Measurements from ENCODE around the gene PALMD. TPM values are rescaled to one million over a fixed set of nuclear protein-coding genes. Genes with fewer than 3 reads are reported as not detected.

PALMD gene
- total RNA-seq, 1 donor from 2014 or later = 123 TPM

- H3K27ac ChIP-seq (replicated peaks) = no peak overlapping the region
- intact Hi-C loops (cut with micrococcal nuclease) = no loop called here
- H3K9me3 ChIP-seq (replicated peaks) = peaks cover 11% of the 10 kb centered on the region
- DNase-seq = no peak
- no peak for TF ChIP-seq CTCF (IDR thresholded peaks at IDR 0.05; ENCODE audit: borderline replicate concordance)
- H3K36me3 ChIP-seq = no peaks in the 10 kb centered on the region
- H3K4me1 ChIP-seq = peaks cover 7% of the 10 kb centered on the region
- H3K4me3 ChIP-seq = no peak overlapping the region
- no peaks in the 10 kb centered on the region for H3K27me3 ChIP-seq (ENCODE audit: low read depth)
These were observed 56.3 kb downstream of the PALMD start for GRCh38 chr1:99702221-99702620.

- H3K4me3 ChIP-seq = no peak overlapping the region
- DNase-seq = peak; percentile 18
- H3K4me1 ChIP-seq = peaks cover 7% of the 10 kb centered on the region
- H3K27me3 ChIP-seq (ENCODE audit: low read depth) = no peaks in the 10 kb centered on the region
- peaks cover 3% of the 10 kb centered on the region for H3K36me3 ChIP-seq
- H3K9me3 ChIP-seq (replicated peaks) = peaks cover 11% of the 10 kb centered on the region
- no peak for TF ChIP-seq CTCF (IDR thresholded peaks at IDR 0.05; ENCODE audit: borderline replicate concordance)
- intact Hi-C loops (cut with micrococcal nuclease) = no loop called here
- peak overlapping the region; percentile 47 for H3K27ac ChIP-seq (replicated peaks)
These were observed 58.5 kb downstream of the PALMD start for GRCh38 chr1:99704356-99704816.

GRCh38 chr1:99705385-99705784, 59.5 kb downstream of the PALMD start:
- no peak for TF ChIP-seq CTCF (IDR thresholded peaks at IDR 0.05; ENCODE audit: borderline replicate concordance)
- no peak overlapping the region for H3K4me3 ChIP-seq
- intact Hi-C loops (cut with micrococcal nuclease) = loop anchor here (5.0 kb wide), 1 partner anchor 528 kb away; no protein-coding TSS in a partner anchor
- no peaks in the 10 kb centered on the region for H3K27me3 ChIP-seq (ENCODE audit: low read depth)
- peaks cover 11% of the 10 kb centered on the region for H3K9me3 ChIP-seq (replicated peaks)
- H3K36me3 ChIP-seq = peaks cover 10% of the 10 kb centered on the region
- DNase-seq = no peak
- H3K27ac ChIP-seq (replicated peaks) = peak overlapping the region; percentile 47
- peaks cover 7% of the 10 kb centered on the region for H3K4me1 ChIP-seq

DNA sequence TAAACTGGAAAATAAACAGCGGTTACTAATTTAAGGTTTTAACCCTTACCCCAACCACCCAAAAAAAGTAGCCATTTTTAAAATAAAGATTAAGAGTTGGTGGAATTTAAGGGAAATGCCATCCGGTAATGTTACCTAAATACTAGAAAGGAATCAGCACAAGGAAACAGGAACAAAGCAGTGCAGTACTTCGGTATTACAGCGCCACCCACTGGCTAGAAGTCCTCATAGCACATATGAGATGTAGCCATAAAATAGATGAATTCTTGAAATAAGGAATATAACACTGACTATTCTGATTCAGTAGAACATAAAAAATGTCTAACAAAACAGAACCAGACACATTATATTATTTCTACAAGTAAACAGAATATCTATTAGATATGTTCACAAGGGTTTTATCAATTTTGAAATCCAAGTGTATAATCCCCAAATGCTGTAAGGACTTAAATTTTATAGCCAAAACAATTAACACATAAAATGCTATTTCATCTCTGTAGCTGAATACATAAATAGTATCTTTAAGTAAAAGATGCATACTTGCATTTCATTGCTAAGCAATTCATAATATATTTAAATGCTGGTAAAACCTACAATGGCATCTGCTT, 61.7 kb downstream of the PALMD start:
- Histone ChIP-seq H3K36me3 (peaks cover 32% of the 10 kb centered on the region), H3K27ac (replicated peaks) (peak overlapping the region; percentile 43), H3K9me3 (replicated peaks) (no peaks in the 10 kb centered on the region), H3K4me3 (no peak overlapping the region), H3K27me3 (ENCODE audit: low read depth) (no peaks in the 10 kb centered on the region), H3K4me1 (peaks cover 7% of the 10 kb centered on the region)
- peak; percentile 91 for TF ChIP-seq CTCF (IDR thresholded peaks at IDR 0.05; ENCODE audit: borderline replicate concordance)
- intact Hi-C loops (cut with micrococcal nuclease) = loop anchor here (5.0 kb wide), 1 partner anchor 530 kb away; no protein-coding TSS in a partner anchor
- DNase-seq = peak; percentile 62

GRCh38 chr1:99710994-99711393, 65.1 kb downstream of the PALMD start:
- H3K4me1 ChIP-seq = no peaks in the 10 kb centered on the region
- no peak for TF ChIP-seq CTCF (IDR thresholded peaks at IDR 0.05; ENCODE audit: borderline replicate concordance)
- intact Hi-C loops (cut with micrococcal nuclease) = no loop called here

More at GRCh38 chr1:99710994-99711393, 65.1 kb downstream of the PALMD start:
- no peak for DNase-seq
- Histone ChIP-seq H3K9me3 (replicated peaks) (no peaks in the 10 kb centered on the region), H3K27me3 (ENCODE audit: low read depth) (no peaks in the 10 kb centered on the region), H3K27ac (replicated peaks) (no peak overlapping the region), H3K4me3 (no peak overlapping the region), H3K36me3 (peaks cover 55% of the 10 kb centered on the region)
